AG09319 (cell line): ENCODE measurements around the gene PPP1R10.

ENCODE experiments used
- DNase-seq: peaks from one replicate; pipeline ENCODE4 v3.0.0-alpha.2; 2010; ENCODE audit warnings: low read depth; ENCODE audit errors: extremely low read depth
- CTCF ChIP-seq: IDR thresholded peaks from 2 replicates; pipeline ENCODE4 v1.5.1; 2011; ENCODE audit warnings: low read depth, mild to moderate bottlenecking, inconsistent platforms, low read length, moderate library complexity

PPP1R10 gene

GRCh38 chr6:30555816-30556065 is 61.3 kb downstream of the PPP1R10 start:
- DNase-seq: no peak
- no peak for TF ChIP-seq CTCF

GRCh38 chr6:30554962-30555815 is 61.9 kb downstream of the PPP1R10 start:
- no peak; the same call in 1 of the 2 replicates for TF ChIP-seq CTCF
- no peak for DNase-seq

- no peak for DNase-seq
- TF ChIP-seq CTCF: no peak
Observed at GRCh38 chr6:30554404-30554803, 62.6 kb downstream of the PPP1R10 start.
